ENCODE results near the gene MRPL3. TPM values are rescaled to one million over a fixed set of nuclear protein-coding genes. Genes with fewer than 3 reads are reported as not detected.
A peak's percentile ranks its signal among the peaks of the same experiment; 100 is the strongest.

Gene MRPL3
- 10 to 100 TPM; 82.9 to 92.5 (median 88.6) TPM for total RNA-seq

GRCh38 chr3:131502530-131503319 lies at the start of gene MRPL3:
Gene MRPL3, minus strand, starts transcription at chr3:131502971. Its CDS starts 150 bp downstream, at chr3:131502821.
- ATAC-seq (ENCODE audit: low FRiP score) (peak; percentile 88), DNase-seq (ENCODE audit: low spot score) (peak; percentile 66)
- no peak for TF ChIP-seq CTCF (IDR thresholded peaks at IDR 0.05)

GRCh38 chr3:131551761-131552160 lies 49.0 kb upstream of the MRPL3 start:
- TF ChIP-seq CTCF (IDR thresholded peaks at IDR 0.05) = no peak
- ATAC-seq (ENCODE audit: low FRiP score) (no peak), DNase-seq (ENCODE audit: low spot score) (no peak)

- TF ChIP-seq CTCF (IDR thresholded peaks at IDR 0.05) = no peak
Observed at GRCh38 chr3:131550562-131551465, 48.0 kb upstream of the MRPL3 start.

GRCh38 chr3:131549340-131549739 lies 46.6 kb upstream of the MRPL3 start:
- DNase-seq (ENCODE audit: low spot score) (no peak), ATAC-seq (ENCODE audit: low FRiP score) (no peak)
- TF ChIP-seq CTCF (IDR thresholded peaks at IDR 0.05) = no peak

More at GRCh38 chr3:131550562-131551465, 48.0 kb upstream of the MRPL3 start:
- DNase-seq (ENCODE audit: low spot score) (no peak), ATAC-seq (ENCODE audit: low FRiP score) (no peak)

- TF ChIP-seq CTCF (IDR thresholded peaks at IDR 0.05) = no peak
- no peak for DNase-seq (ENCODE audit: low spot score)
- no peak for ATAC-seq (ENCODE audit: low FRiP score)
Observed at GRCh38 chr3:131547585-131547984, 44.8 kb upstream of the MRPL3 start.

GRCh38 chr3:131546441-131546840 lies 43.7 kb upstream of the MRPL3 start:
- no peak for DNase-seq (ENCODE audit: low spot score)
- no peak for ATAC-seq (ENCODE audit: low FRiP score)
- no peak for TF ChIP-seq CTCF (IDR thresholded peaks at IDR 0.05)
